GM13976 (cell line): ENCODE data around the gene ARFGAP3.

Experiments used
- DNase-seq: peaks from one replicate; pipeline ENCODE4 v3.0.0; 2012; ENCODE audit warnings: low spot score
- CTCF ChIP-seq: IDR thresholded peaks from 2 replicates; pipeline ENCODE4 v1.5.1; 2012; ENCODE audit warnings: borderline replicate concordance, mild to moderate bottlenecking; ENCODE audit not compliant: insufficient read depth; ENCODE audit errors: extremely low read depth, missing control alignments, control extremely low read depth
- in situ Hi-C: fragments of 300-500 bp; cut with MboI; formaldehyde crosslinking; loops from one replicate; pipeline ENCODE4 v1.12.0; 2022; ENCODE audit warnings: low sequenced_read_pairs, mixed read lengths, inconsistent platforms; ENCODE audit not compliant: unreplicated experiment

The ARFGAP3 gene

GRCh38 chr22:42780070-42780540, 77.0 kb downstream of the ARFGAP3 start:
- in situ Hi-C loops, result loop anchor here (25.0 kb wide), 1 partner anchor 257 kb away; no protein-coding TSS in a partner anchor
- TF ChIP-seq CTCF, result peak; percentile 67
- peak; percentile 76 for DNase-seq

- in situ Hi-C loops, result loop anchor here (25.0 kb wide), 1 partner anchor 260 kb away; no protein-coding TSS in a partner anchor
- no peak for DNase-seq
- no peak for TF ChIP-seq CTCF
Measured at GRCh38 chr22:42777126-42777525, 79.9 kb downstream of the ARFGAP3 start.

GRCh38 chr22:42773167-42773566, 83.9 kb downstream of the ARFGAP3 start:
- DNase-seq, result no peak
- TF ChIP-seq CTCF, result no peak
- in situ Hi-C loops, result no loop called here

GRCh38 chr22:42772647-42773046, 84.4 kb downstream of the ARFGAP3 start:
- in situ Hi-C loops, result no loop called here
- no peak for DNase-seq
- TF ChIP-seq CTCF, result no peak

- in situ Hi-C loops, result no loop called here
- no peak for DNase-seq
- TF ChIP-seq CTCF, result no peak
Measured at GRCh38 chr22:42770941-42771647, 86.0 kb downstream of the ARFGAP3 start.

- in situ Hi-C loops, result no loop called here
- no peak for TF ChIP-seq CTCF
- DNase-seq, result no peak
Measured at GRCh38 chr22:42770448-42770726, 86.7 kb downstream of the ARFGAP3 start.
